ENCODE results near the gene GSTO2.

GSTO2 gene

DNA sequence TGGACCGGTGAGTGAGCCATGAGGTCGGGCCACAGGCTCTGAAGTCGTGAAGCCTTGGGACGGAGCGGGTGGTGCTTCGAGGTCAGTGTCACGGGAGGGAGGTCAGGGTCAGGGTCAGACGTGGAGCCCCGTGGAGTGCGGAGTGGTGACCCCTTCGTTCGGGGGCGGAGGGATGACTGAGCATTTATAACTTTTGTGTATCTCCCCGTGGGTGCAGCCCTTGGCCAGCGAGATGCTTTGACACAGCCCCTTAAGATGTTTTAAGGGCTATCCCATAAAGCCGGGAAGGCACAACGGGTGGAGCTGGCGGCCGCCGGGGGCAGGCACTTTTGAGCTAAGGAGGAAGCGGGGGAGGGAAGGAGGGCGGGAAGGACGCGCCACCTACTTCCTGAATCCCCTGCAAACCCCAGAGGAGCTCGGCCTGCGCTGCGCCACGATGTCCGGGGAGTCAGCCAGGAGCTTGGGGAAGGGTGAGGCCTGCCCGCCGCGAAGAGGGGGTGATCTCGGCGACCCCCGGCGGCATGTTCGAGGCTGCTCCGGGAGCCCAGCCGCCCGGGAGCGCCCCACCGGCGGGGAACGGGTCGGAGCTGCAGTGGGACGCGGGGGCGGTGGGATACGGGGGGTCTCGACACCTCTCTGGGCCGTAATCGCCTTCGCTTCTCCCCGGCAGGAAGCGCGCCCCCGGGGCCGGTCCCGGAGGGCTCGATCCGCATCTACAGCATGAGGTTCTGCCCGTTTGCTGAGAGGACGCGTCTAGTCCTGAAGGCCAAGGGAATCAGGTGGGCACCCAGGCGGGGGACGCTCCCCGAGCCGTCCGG, 14.3 kb upstream of the GSTO2 start, which contains the start of gene GSTO1:
TSS of gene GSTO1 (plus strand) at position 400 of the 818 bp plus-strand sequence. CDS start at position 437, 37 bp downstream.
- DNase-seq: peak; percentile 57

- no peak for DNase-seq
Observed at GRCh38 chr10:104255311-104255981, 13.5 kb upstream of the GSTO2 start.

- no peak for DNase-seq
Observed at GRCh38 chr10:104256335-104256961, 12.5 kb upstream of the GSTO2 start.

DNA sequence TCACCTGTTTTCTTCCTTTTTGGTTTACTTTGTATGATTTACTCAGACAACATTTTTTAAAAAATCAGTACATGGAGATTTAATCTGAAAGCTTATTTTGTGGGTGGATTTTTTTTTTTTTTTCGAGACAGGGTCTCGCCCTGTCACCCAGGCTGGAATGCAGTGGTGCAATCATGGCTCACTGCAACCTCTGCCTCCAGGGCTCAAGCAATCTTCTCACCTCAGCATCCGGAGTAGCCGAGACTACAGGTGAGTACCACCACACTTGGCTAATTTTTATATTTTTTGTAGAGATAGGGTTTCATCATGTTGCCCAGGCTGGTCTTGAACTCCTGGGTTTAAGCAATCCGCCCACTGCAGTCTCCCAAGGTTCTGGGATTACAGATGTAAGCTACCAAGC, 11.7 kb upstream of the GSTO2 start:
- DNase-seq: no peak

DNA sequence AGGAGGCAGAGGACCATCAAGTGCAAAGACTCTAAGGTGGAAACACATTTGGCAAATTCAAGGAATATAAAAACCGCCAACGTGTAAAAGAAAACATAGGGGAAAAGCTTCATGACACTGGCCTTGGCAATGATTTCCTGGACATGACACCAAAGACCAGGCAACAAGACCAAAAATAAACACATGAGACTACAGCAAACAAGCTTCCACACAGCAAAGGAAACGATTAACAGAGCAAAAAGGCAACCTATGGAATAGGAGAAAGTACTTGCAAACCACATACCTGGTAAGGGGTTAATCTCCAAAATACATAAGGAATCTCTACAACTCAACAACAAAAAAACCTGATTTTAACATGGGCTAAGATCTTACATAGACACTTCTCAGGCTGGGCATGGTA, 10.8 kb upstream of the GSTO2 start:
- DNase-seq: no peak

GRCh38 chr10:104259456-104259855, 9.5 kb upstream of the GSTO2 start:
- no peak for DNase-seq

DNA sequence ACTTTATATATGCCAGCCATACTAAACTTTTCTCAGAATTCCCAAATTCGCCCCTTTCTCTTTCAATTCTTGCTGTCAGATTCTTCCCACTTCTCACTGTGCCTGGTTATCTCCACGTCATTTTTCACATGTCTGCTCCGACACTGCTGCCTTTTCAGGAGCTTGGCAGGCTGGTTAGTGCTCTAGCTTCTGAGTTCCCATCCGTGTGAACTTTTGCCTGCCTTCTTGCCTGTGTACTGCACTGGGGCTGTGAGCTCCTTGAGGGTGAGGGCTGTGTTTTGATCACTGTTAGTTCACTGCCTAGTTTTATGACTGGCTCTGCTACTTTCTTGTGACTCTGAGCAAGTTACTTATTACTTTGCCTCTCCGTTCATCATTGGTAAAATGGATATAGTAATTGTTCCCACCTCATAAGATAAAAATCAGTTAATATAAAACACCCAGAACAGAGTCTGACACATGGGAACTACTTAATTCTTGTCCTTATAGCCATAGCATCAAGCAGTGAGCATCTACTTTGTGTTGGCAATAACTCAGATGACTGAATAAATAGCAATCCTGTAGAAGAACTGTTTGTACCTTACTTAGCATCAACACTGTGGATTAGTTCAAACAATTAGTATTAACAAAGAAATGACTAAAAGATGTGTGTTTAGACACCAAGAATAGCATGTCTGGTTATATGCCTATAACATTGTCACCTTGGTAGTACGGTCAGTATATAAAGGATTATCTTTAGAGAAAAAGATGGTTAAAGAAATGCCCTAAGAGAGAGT, 8.8 kb upstream of the GSTO2 start:
- no peak for DNase-seq

DNA sequence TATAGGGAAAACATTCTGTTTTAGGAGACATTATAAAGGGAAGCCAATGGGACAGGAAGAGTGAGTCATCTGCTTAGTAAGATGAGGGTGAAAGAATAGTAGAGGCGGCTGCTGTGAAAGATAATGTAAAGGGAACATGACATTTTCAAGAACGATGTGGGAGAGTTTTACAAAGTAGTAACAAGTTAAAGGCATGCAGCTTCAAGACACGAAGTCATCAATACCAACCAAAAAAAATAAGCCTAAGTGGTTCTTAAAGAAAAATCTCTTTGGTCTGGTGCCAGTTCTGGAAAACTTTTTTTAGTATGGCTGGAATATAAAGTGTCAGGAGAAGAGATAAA, 8.2 kb upstream of the GSTO2 start:
- no peak for DNase-seq

GRCh38 chr10:104262055-104262454, 6.9 kb upstream of the GSTO2 start:
- DNase-seq: no peak

GRCh38 chr10:104264783-104265182, 4.2 kb upstream of the GSTO2 start:
- DNase-seq: no peak

GRCh38 chr10:104267721-104268404, 1.1 kb upstream of the GSTO2 start:
- DNase-seq: peak; percentile 59

GRCh38 chr10:104268405-104268712, 625 bp upstream of the GSTO2 start:
- no peak for DNase-seq

GRCh38 chr10:104273286-104273685, 4.3 kb downstream of the GSTO2 start:
- DNase-seq: no peak

GRCh38 chr10:104273899-104274575, 5.1 kb downstream of the GSTO2 start:
- no peak for DNase-seq

DNA sequence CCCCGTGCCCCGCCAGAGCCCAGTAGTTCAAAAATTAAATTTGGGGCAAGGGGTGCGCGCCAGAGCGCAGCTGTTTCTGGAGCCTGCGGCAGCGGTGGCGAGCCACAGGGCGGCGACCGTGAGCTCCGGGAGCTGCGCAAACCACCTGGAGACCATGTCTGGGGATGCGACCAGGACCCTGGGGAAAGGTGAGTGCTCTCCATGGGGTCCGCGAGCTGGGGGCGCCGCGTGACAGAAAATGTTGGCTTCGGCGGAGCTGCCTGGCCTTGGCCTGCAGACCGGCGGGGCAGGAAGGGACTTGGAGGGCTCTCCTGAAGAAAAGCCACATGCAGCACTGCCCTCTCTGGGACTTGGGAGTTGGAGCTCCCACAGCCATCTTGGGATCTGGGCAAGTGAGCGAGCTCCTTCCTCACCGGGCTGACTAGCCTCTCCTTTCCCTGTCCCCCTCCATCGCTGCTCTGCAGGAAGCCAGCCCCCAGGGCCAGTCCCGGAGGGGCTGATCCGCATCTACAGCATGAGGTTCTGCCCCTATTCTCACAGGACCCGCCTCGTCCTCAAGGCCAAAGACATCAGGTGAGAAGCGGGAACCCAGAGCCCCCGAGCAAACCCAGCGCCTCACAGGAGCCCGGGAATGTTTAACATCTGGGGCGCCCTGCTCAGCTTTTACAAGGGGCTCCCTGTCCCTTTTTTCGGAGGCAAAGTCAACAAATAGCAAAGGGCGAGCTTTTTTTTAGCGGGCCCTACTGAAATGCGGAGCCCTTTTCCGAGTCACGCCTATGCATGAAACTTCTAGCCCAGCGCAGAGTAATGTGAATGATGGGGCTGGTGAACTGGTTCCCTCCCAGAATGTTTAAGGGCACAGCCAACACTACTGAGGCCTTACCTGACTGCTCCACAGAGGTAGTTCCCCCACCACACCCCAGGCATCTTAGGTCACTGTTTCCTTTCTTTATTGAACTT, 6.1 kb downstream of the GSTO2 start:
- peak; percentile 45 for DNase-seq

GRCh38 chr10:104276192-104276591, 7.2 kb downstream of the GSTO2 start:
- no peak for DNase-seq

- no peak for DNase-seq
Observed at GRCh38 chr10:104277785-104278184, 8.8 kb downstream of the GSTO2 start.

- DNase-seq: no peak
Observed at GRCh38 chr10:104279550-104280259, 10.7 kb downstream of the GSTO2 start.

- DNase-seq: no peak
Observed at GRCh38 chr10:104281694-104282093, 12.7 kb downstream of the GSTO2 start.

GRCh38 chr10:104284846-104285245, 15.9 kb downstream of the GSTO2 start:
- DNase-seq: no peak

Data from stimulated activated CD4-positive, alpha-beta T cell treated with anti-CD3 and anti-CD28 coated beads, Interleukin-1b, Interleukin-23, amount 100 ng/mL, for 48 hours (primary cell).